ENCODE measurements around the gene IGSF8. TPM values are rescaled to one million over a fixed set of nuclear protein-coding genes. Genes with fewer than 3 reads are reported as not detected.

IGSF8 gene
- total RNA-seq, 1 donor from 2014 or later, result 42.8 TPM

GRCh38 chr1:160078512-160079195 is 19.8 kb downstream of the IGSF8 start:
- Histone ChIP-seq H2AFZ (ENCODE audit: low read depth, low read length) (no peak overlapping the region), H3K4me2 (ENCODE audit: low read length) (no peak overlapping the region), H3K27me3 (ENCODE audit: insufficient read depth, low read length) (peaks cover 54% of the 10 kb centered on the region), H3K4me3 (ENCODE audit: insufficient read depth, low read depth, low read length) (no peak overlapping the region), H3K9me3 (ENCODE audit: insufficient read depth, low read depth, low read length) (no peaks in the 10 kb centered on the region), H3K9ac (ENCODE audit: low read length) (no peak overlapping the region), H3K4me1 (ENCODE audit: insufficient read depth, low read length) (peaks cover 6% of the 10 kb centered on the region), H4K20me1 (ENCODE audit: insufficient read depth, low read length) (no peaks in the 10 kb centered on the region), H3K79me2 (ENCODE audit: insufficient read depth, low read length) (no peaks in the 10 kb centered on the region), H3K27ac (ENCODE audit: low read depth, low read length) (no peak overlapping the region), H3K36me3 (ENCODE audit: insufficient read depth, low read length) (no peaks in the 10 kb centered on the region)
- H3K9me3 Mint-ChIP-seq (ENCODE audit: unreplicated experiment), result peaks cover 1% of the 10 kb centered on the region
- peaks cover 59% of the 10 kb centered on the region for H3K27me3 Mint-ChIP-seq (ENCODE audit: low read depth, unreplicated experiment)
- H3K36me3 Mint-ChIP-seq (ENCODE audit: low read depth, unreplicated experiment), result no peaks in the 10 kb centered on the region
- no peak for FAIRE-seq
- peaks cover 4% of the 10 kb centered on the region for H3K4me1 Mint-ChIP-seq (ENCODE audit: low read depth, unreplicated experiment)
- TF ChIP-seq EZH2 (IDR thresholded peaks at IDR 0.05; ENCODE audit: insufficient read depth, low read length) (no peak), CTCF (IDR thresholded peaks at IDR 0.05; ENCODE audit: insufficient read depth, low read depth, low read length) (peak; percentile 58)
- DNase-seq (ENCODE audit: low read depth), result no peak
- no peak overlapping the region for H3K4me3 Mint-ChIP-seq (ENCODE audit: unreplicated experiment)
- no peak overlapping the region for H3K27ac Mint-ChIP-seq (ENCODE audit: unreplicated experiment)

DNA sequence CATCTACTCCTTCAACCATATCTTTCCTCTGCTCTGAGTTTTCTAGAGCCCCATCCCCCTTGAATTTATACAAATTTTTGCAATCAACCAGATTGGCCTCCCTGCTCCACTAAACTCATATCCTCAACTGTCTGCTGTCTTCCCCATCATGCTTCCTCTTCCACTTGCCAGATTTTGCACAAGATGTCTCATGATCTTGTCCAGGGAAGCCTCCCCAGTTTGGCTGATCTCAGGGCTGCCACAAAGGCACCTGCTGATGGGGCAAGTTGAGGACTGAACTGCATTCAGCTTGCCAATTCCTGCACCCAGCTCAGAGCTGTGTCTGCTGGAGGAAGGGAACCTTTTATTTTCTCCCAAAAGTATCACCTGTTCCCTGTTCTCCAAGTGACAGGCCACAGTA is 20.9 kb downstream of the IGSF8 start:
- H3K79me2 ChIP-seq (ENCODE audit: insufficient read depth, low read length), result no peaks in the 10 kb centered on the region
- Mint-ChIP-seq H3K27ac (ENCODE audit: unreplicated experiment) (no peak overlapping the region), H3K36me3 (ENCODE audit: low read depth, unreplicated experiment) (no peaks in the 10 kb centered on the region), H3K4me3 (ENCODE audit: unreplicated experiment) (no peak overlapping the region), H3K9me3 (ENCODE audit: unreplicated experiment) (no peaks in the 10 kb centered on the region), H3K4me1 (ENCODE audit: low read depth, unreplicated experiment) (peaks cover 4% of the 10 kb centered on the region), H3K27me3 (ENCODE audit: low read depth, unreplicated experiment) (peaks cover 56% of the 10 kb centered on the region)
- DNase-seq (ENCODE audit: low read depth) (no peak), FAIRE-seq (no peak)
- no peaks in the 10 kb centered on the region for H3K9me3 ChIP-seq (ENCODE audit: insufficient read depth, low read depth, low read length)
- peaks cover 6% of the 10 kb centered on the region for H3K4me1 ChIP-seq (ENCODE audit: insufficient read depth, low read length)
- no peak overlapping the region for H2AFZ ChIP-seq (ENCODE audit: low read depth, low read length)
- no peaks in the 10 kb centered on the region for H3K36me3 ChIP-seq (ENCODE audit: insufficient read depth, low read length)
- H3K9ac ChIP-seq (ENCODE audit: low read length), result no peak overlapping the region
- TF ChIP-seq EZH2 (IDR thresholded peaks at IDR 0.05; ENCODE audit: insufficient read depth, low read length), result no peak
- no peak for TF ChIP-seq CTCF (IDR thresholded peaks at IDR 0.05; ENCODE audit: insufficient read depth, low read depth, low read length)
- no peaks in the 10 kb centered on the region for H4K20me1 ChIP-seq (ENCODE audit: insufficient read depth, low read length)
- H3K27me3 ChIP-seq (ENCODE audit: insufficient read depth, low read length), result peaks cover 43% of the 10 kb centered on the region
- H3K27ac ChIP-seq (ENCODE audit: low read depth, low read length), result no peak overlapping the region
- H3K4me2 ChIP-seq (ENCODE audit: low read length), result no peak overlapping the region
- H3K4me3 ChIP-seq (ENCODE audit: insufficient read depth, low read depth, low read length), result no peak overlapping the region

GRCh38 chr1:160076295-160076694 is 22.1 kb downstream of the IGSF8 start:
- H3K79me2 ChIP-seq (ENCODE audit: insufficient read depth, low read length), result no peaks in the 10 kb centered on the region
- H3K27me3 Mint-ChIP-seq (ENCODE audit: low read depth, unreplicated experiment), result peaks cover 55% of the 10 kb centered on the region
- peaks cover 4% of the 10 kb centered on the region for H3K4me1 Mint-ChIP-seq (ENCODE audit: low read depth, unreplicated experiment)
- TF ChIP-seq CTCF (IDR thresholded peaks at IDR 0.05; ENCODE audit: insufficient read depth, low read depth, low read length), result no peak
- TF ChIP-seq EZH2 (IDR thresholded peaks at IDR 0.05; ENCODE audit: insufficient read depth, low read length), result no peak
- H3K36me3 ChIP-seq (ENCODE audit: insufficient read depth, low read length), result no peaks in the 10 kb centered on the region
- peaks cover 39% of the 10 kb centered on the region for H3K27me3 ChIP-seq (ENCODE audit: insufficient read depth, low read length)
- no peaks in the 10 kb centered on the region for H3K9me3 ChIP-seq (ENCODE audit: insufficient read depth, low read depth, low read length)
- no peaks in the 10 kb centered on the region for H3K36me3 Mint-ChIP-seq (ENCODE audit: low read depth, unreplicated experiment)
- H3K4me2 ChIP-seq (ENCODE audit: low read length), result no peak overlapping the region
- H3K9me3 Mint-ChIP-seq (ENCODE audit: unreplicated experiment), result no peaks in the 10 kb centered on the region
- no peak overlapping the region for H3K4me3 Mint-ChIP-seq (ENCODE audit: unreplicated experiment)
- H3K4me3 ChIP-seq (ENCODE audit: insufficient read depth, low read depth, low read length), result no peak overlapping the region
- no peak overlapping the region for H2AFZ ChIP-seq (ENCODE audit: low read depth, low read length)
- no peaks in the 10 kb centered on the region for H4K20me1 ChIP-seq (ENCODE audit: insufficient read depth, low read length)
- FAIRE-seq, result no peak
- no peak overlapping the region for H3K9ac ChIP-seq (ENCODE audit: low read length)
- DNase-seq (ENCODE audit: low read depth), result peak; percentile 17
- H3K27ac ChIP-seq (ENCODE audit: low read depth, low read length), result no peak overlapping the region
- peaks cover 6% of the 10 kb centered on the region for H3K4me1 ChIP-seq (ENCODE audit: insufficient read depth, low read length)
- H3K27ac Mint-ChIP-seq (ENCODE audit: unreplicated experiment), result no peak overlapping the region
